HepG2 (cell line): Measurements from ENCODE around the gene LAMA5. TPM values are rescaled to one million over a fixed set of nuclear protein-coding genes. Genes with fewer than 3 reads are reported as not detected.

Experiments
- CAMTA2 ChIP-seq: sonication (generic); formaldehyde crosslinking; IDR thresholded peaks from 2 replicates; pipeline ENCODE4 v1.4.0; 2020; ENCODE audit warnings: mild to moderate bottlenecking, missing genetic modification reagents, borderline replicate concordance
- CHD2 ChIP-seq: IDR thresholded peaks from 2 replicates; pipeline ENCODE4 v1.6.1; 2011; ENCODE audit warnings: low read depth, low read length, improper control_type of control experiment
- KDM1A ChIP-seq: IDR thresholded peaks from 2 replicates; pipeline ENCODE4 v1.6.1; 2016; ENCODE audit warnings: missing compliant biosample characterization
- LCORL ChIP-seq, 2 experiments: fragments of 450-650 bp in 1 of 2; sonication (generic) in 1 of 2; formaldehyde crosslinking in 1 of 2; IDR thresholded peaks; 2 replicates each; pipeline versions ENCODE4 v1.5.0 to v1.6.1; 2017 to 2020; ENCODE audit warnings: antibody characterized with exemption in 1 of 2, missing genetic modification reagents in 1 of 2
- NFKBIZ ChIP-seq: IDR thresholded peaks from 2 replicates; pipeline ENCODE4 v1.6.1; 2018; ENCODE audit warnings: missing genetic modification reagents, missing compliant biosample characterization
- POGZ ChIP-seq: sonication (generic); formaldehyde crosslinking; IDR thresholded peaks from 2 replicates; pipeline ENCODE4 v1.4.0; 2020; ENCODE audit warnings: mild to moderate bottlenecking, missing genetic modification reagents
- PREB ChIP-seq: sonication (generic); formaldehyde crosslinking; IDR thresholded peaks from 2 replicates; pipeline ENCODE4 v1.4.0; 2020; ENCODE audit warnings: missing genetic modification reagents
- REL ChIP-seq: sonication (generic); formaldehyde crosslinking; conservative IDR thresholded peaks from 2 replicates; pipeline ENCODE4 v1.8.0; 2022; ENCODE audit warnings: mild to moderate bottlenecking, missing genetic modification reagents, moderate library complexity
- SMARCC2 ChIP-seq: fragments of 450-650 bp; IDR thresholded peaks from 2 replicates; pipeline ENCODE4 v1.6.1; 2017; ENCODE audit warnings: antibody characterized with exemption, mild to moderate bottlenecking
- SRSF9 ChIP-seq: fragments of 200-400 bp; formaldehyde crosslinking; IDR thresholded peaks from 2 replicates; pipeline ENCODE4 v1.6.1; 2018; ENCODE audit warnings: borderline replicate concordance, mild to moderate bottlenecking, low read depth, low read length; ENCODE audit not compliant: insufficient read depth, poor library complexity, severe bottlenecking
- ZMYM4 ChIP-seq: sonication (generic); formaldehyde crosslinking; IDR thresholded peaks from 2 replicates; pipeline ENCODE4 v1.8.1; 2023; ENCODE audit warnings: mild to moderate bottlenecking, missing genetic modification reagents
- ZNF18 ChIP-seq: sonication (generic); formaldehyde crosslinking; IDR thresholded peaks from 2 replicates; pipeline ENCODE4 v1.8.0; 2022; ENCODE audit warnings: mild to moderate bottlenecking, missing genetic modification reagents; ENCODE audit not compliant: insufficient replicate concordance
- ZNF235 ChIP-seq: sonication (generic); formaldehyde crosslinking; IDR thresholded peaks from 2 replicates; pipeline ENCODE4 v1.8.1; 2023; ENCODE audit warnings: mild to moderate bottlenecking, missing genetic modification reagents, borderline replicate concordance
- ZNF780A ChIP-seq: sonication (generic); formaldehyde crosslinking; IDR thresholded peaks from 2 replicates; pipeline ENCODE4 v1.8.0; 2022; ENCODE audit warnings: mild to moderate bottlenecking, missing genetic modification reagents, moderate library complexity
- ZNF800 ChIP-seq: sonication (generic); formaldehyde crosslinking; IDR thresholded peaks from 2 replicates; pipeline ENCODE4 v1.4.0; 2020; ENCODE audit warnings: missing genetic modification reagents
- ZUFSP ChIP-seq: sonication (generic); formaldehyde crosslinking; IDR thresholded peaks from 2 replicates; pipeline ENCODE4 v1.9.0; 2021; ENCODE audit warnings: missing genetic modification reagents, mild to moderate bottlenecking, borderline replicate concordance
- polyA plus RNA-seq, 8 experiments: library from polyadenylated mRNA; depleted of rRNA in 3 of 8; stranded (reverse) in 7 of 8; unstranded in 1 of 8; fragments of >200 nt; fragmentation: Illumina TruSeq in 4 of 8; extraction: Trizol in 4 of 8; gene quantifications; 2 replicates each; pipeline versions ENCODE4 v1.2.1 to v1.2.3, GENCODE V29; 2011 to 2016; ENCODE audit warnings: low read depth in 4 of 8, missing spikeins in 1 of 8, mixed read lengths in 1 of 8; ENCODE audit not compliant: insufficient read depth in 1 of 8
- total RNA-seq, 5 experiments: library from RNA; depleted of rRNA; stranded (reverse); fragments of >200 nt; fragmentation: Illumina TruSeq; extraction: Trizol; gene quantifications; 2 replicates each; pipeline ENCODE4 v1.2.3, GENCODE V29; 2016; ENCODE audit warnings: low read depth in 1 of 5
- TF ChIP-seq, protein P1 (sequence below): sonication (generic); formaldehyde crosslinking; IDR thresholded peaks from 2 replicates; pipeline ENCODE4 v1.8.1; 2022; ENCODE audit warnings: low read depth, mild to moderate bottlenecking, missing genetic modification reagents
- TF ChIP-seq, protein P2 (sequence below): sonication (generic); formaldehyde crosslinking; IDR thresholded peaks from 2 replicates; pipeline ENCODE4 v1.4.0; 2020; ENCODE audit warnings: low read depth, mild to moderate bottlenecking, missing genetic modification reagents

The LAMA5 gene
- total and polyA plus RNA-seq, 2 of the 13 experiments (the other 11 are each of a cell fraction or from before 2014, with no cell fraction given) = 21.0 to 44.7 TPM

- TF ChIP-seq, protein P1, sequence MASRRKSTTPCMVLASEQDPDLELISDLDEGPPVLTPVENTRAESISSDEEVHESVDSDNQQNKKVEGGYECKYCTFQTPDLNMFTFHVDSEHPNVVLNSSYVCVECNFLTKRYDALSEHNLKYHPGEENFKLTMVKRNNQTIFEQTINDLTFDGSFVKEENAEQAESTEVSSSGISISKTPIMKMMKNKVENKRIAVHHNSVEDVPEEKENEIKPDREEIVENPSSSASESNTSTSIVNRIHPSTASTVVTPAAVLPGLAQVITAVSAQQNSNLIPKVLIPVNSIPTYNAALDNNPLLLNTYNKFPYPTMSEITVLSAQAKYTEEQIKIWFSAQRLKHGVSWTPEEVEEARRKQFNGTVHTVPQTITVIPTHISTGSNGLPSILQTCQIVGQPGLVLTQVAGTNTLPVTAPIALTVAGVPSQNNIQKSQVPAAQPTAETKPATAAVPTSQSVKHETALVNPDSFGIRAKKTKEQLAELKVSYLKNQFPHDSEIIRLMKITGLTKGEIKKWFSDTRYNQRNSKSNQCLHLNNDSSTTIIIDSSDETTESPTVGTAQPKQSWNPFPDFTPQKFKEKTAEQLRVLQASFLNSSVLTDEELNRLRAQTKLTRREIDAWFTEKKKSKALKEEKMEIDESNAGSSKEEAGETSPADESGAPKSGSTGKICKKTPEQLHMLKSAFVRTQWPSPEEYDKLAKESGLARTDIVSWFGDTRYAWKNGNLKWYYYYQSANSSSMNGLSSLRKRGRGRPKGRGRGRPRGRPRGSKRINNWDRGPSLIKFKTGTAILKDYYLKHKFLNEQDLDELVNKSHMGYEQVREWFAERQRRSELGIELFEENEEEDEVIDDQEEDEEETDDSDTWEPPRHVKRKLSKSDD (CRISPR knock-in tag) = peak; percentile 40; the same call in 1 of the 2 replicates
- peak; percentile 81 for TF ChIP-seq ZMYM4 (CRISPR knock-in tag)
- no peak for TF ChIP-seq ZUFSP
- TF ChIP-seq, protein P2, sequence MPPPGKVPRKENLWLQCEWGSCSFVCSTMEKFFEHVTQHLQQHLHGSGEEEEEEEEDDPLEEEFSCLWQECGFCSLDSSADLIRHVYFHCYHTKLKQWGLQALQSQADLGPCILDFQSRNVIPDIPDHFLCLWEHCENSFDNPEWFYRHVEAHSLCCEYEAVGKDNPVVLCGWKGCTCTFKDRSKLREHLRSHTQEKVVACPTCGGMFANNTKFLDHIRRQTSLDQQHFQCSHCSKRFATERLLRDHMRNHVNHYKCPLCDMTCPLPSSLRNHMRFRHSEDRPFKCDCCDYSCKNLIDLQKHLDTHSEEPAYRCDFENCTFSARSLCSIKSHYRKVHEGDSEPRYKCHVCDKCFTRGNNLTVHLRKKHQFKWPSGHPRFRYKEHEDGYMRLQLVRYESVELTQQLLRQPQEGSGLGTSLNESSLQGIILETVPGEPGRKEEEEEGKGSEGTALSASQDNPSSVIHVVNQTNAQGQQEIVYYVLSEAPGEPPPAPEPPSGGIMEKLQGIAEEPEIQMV (CRISPR knock-in tag) = peak; percentile 82
- peak; percentile 85; the same call in 1 of the 2 replicates for TF ChIP-seq CAMTA2
- TF ChIP-seq NFKBIZ (CRISPR knock-in tag) = peak; percentile 48
- no peak for TF ChIP-seq SMARCC2
- TF ChIP-seq ZNF800 (CRISPR knock-in tag) = peak; percentile 92
- no peak for TF ChIP-seq ZNF780A (CRISPR knock-in tag)
- peak; percentile 60; the same call in 1 of the 2 replicates for TF ChIP-seq PREB (CRISPR knock-in tag)
- TF ChIP-seq SRSF9 = no peak
- TF ChIP-seq KDM1A (CRISPR knock-in tag) = peak; percentile 97
- TF ChIP-seq ZNF18 (CRISPR knock-in tag) = no peak
- TF ChIP-seq POGZ (CRISPR knock-in tag) = peak; percentile 91
- TF ChIP-seq CHD2 = no peak
- no peak for TF ChIP-seq ZNF235 (CRISPR knock-in tag)
- TF ChIP-seq LCORL (IDR thresholded peaks at IDR 0.05) = no peak
- TF ChIP-seq LCORL (CRISPR knock-in tag; IDR thresholded peaks at IDR 0.05) = peak; percentile 85
- no peak for TF ChIP-seq REL (CRISPR knock-in tag)
Observed at GRCh38 chr20:62301773-62302340, 65.3 kb downstream of the LAMA5 start (continued).
